Measurements from ENCODE around the gene RBM4. TPM values are rescaled to one million over a fixed set of nuclear protein-coding genes. Genes with fewer than 3 reads are reported as not detected.

RBM4 gene
- total and polyA plus RNA-seq, 7 donors = 75.4 to 103 (median 89.9) TPM

- TF ChIP-seq CTCF (IDR thresholded peaks at IDR 0.05) (no peak), POLR2A (IDR thresholded peaks at IDR 0.05) (no peak)
- Histone ChIP-seq H3K4me3 (no peak overlapping the region), H3K36me3 (no peaks in the 10 kb centered on the region), H3K27ac (no peak overlapping the region), H3K27me3 (no peaks in the 10 kb centered on the region), H3K9me3 (no peaks in the 10 kb centered on the region), H3K4me1 (no peaks in the 10 kb centered on the region)
- 86 to 89% methylated on average over 27 of the region's 27 CpGs for WGBS, 2 donors
- no peak for DNase-seq
- intact Hi-C loops (cut with DNase I) = no loop called here
These were observed 47.0 kb downstream of the RBM4 start for GRCh38 chr11:66685276-66686099.

GRCh38 chr11:66686100-66686785 is 47.7 kb downstream of the RBM4 start:
- WGBS, 2 donors = 90% methylated on average over 15 of the region's 15 CpGs
- no peaks in the 10 kb centered on the region for H3K36me3 ChIP-seq
- H3K4me3 ChIP-seq = no peak overlapping the region
- no peaks in the 10 kb centered on the region for H3K9me3 ChIP-seq
- DNase-seq = no peak
- TF ChIP-seq POLR2A (IDR thresholded peaks at IDR 0.05) (no peak), CTCF (IDR thresholded peaks at IDR 0.05) (no peak), EP300 (IDR thresholded peaks at IDR 0.05) (no peak), POLR2AphosphoS5 (IDR thresholded peaks at IDR 0.05) (no peak)
- H3K27ac ChIP-seq = no peak overlapping the region
- H3K27me3 ChIP-seq = no peaks in the 10 kb centered on the region
- intact Hi-C loops (cut with DNase I) = no loop called here
- H3K4me1 ChIP-seq = no peaks in the 10 kb centered on the region

GRCh38 chr11:66686801-66687750 is 48.6 kb downstream of the RBM4 start:
- Histone ChIP-seq H3K9me3 (no peaks in the 10 kb centered on the region), H3K4me1 (no peaks in the 10 kb centered on the region), H3K4me3 (no peak overlapping the region), H3K27me3 (no peaks in the 10 kb centered on the region), H3K27ac (no peak overlapping the region), H3K36me3 (no peaks in the 10 kb centered on the region)
- intact Hi-C loops (cut with DNase I) = no loop called here
- WGBS, 2 donors = 94 to 95% methylated on average over 33 of the region's 33 CpGs
- DNase-seq = peak; percentile 57
- no peak for TF ChIP-seq POLR2AphosphoS5 (IDR thresholded peaks at IDR 0.05)
- no peak for TF ChIP-seq CTCF (IDR thresholded peaks at IDR 0.05)
- no peak for TF ChIP-seq POLR2A (IDR thresholded peaks at IDR 0.05)
- TF ChIP-seq EP300 (IDR thresholded peaks at IDR 0.05) = no peak

- Histone ChIP-seq H3K27ac (no peak overlapping the region), H3K27me3 (no peaks in the 10 kb centered on the region), H3K4me3 (no peak overlapping the region), H3K4me1 (no peaks in the 10 kb centered on the region), H3K36me3 (no peaks in the 10 kb centered on the region), H3K9me3 (no peaks in the 10 kb centered on the region)
- intact Hi-C loops (cut with DNase I) = no loop called here
- WGBS, 2 donors = 89 to 93% methylated on average over 13 of the region's 13 CpGs
- TF ChIP-seq POLR2A (IDR thresholded peaks at IDR 0.05) (no peak), CTCF (IDR thresholded peaks at IDR 0.05) (no peak)
- DNase-seq = peak; percentile 50
These were observed 49.4 kb downstream of the RBM4 start for GRCh38 chr11:66687831-66688281.

Data from sigmoid colon (tissue), 7 donors.